Activated naive CD4-positive, alpha-beta T cell treated with anti-CD3 and anti-CD28 coated beads, Interleukin-2, amount 10 ng/mL, durations not matched to agents 7 days and 5 days (primary cell): Measurements from ENCODE around the gene CCDC192.

ENCODE experiments used
- CTCF ChIA-PET: fragments of 350-600 bp; sonication (Branson Sonifier 250); formaldehyde crosslinking; loops from one replicate; lab custom pipeline; 2021; ENCODE audit warnings: antibody characterized with exemption; lab: Charles Lee
- DNase-seq: peaks from one replicate; pipeline ENCODE4 v3.0.0-alpha.2; 2020
- H3K27ac Mint-ChIP-seq: one replicate; pipeline ENCODE4 v1.8.0; 2021; ENCODE audit warnings: mild to moderate bottlenecking, moderate library complexity, mixed read lengths
- H3K27me3 Mint-ChIP-seq: one replicate; pipeline ENCODE4 v1.8.0; 2021; ENCODE audit warnings: mild to moderate bottlenecking, mixed read lengths
- H3K36me3 Mint-ChIP-seq: one replicate; pipeline ENCODE4 v1.8.0; 2021; ENCODE audit warnings: mixed read lengths
- H3K4me1 Mint-ChIP-seq: one replicate; pipeline ENCODE4 v1.8.0; 2021; ENCODE audit warnings: mixed read lengths
- H3K4me3 Mint-ChIP-seq: one replicate; pipeline ENCODE4 v1.8.0; 2021; ENCODE audit warnings: mild to moderate bottlenecking, moderate library complexity, mixed read lengths
- H3K9me3 Mint-ChIP-seq: one replicate; pipeline ENCODE4 v1.8.0; 2021; ENCODE audit warnings: mixed read lengths

Gene CCDC192

DNA sequence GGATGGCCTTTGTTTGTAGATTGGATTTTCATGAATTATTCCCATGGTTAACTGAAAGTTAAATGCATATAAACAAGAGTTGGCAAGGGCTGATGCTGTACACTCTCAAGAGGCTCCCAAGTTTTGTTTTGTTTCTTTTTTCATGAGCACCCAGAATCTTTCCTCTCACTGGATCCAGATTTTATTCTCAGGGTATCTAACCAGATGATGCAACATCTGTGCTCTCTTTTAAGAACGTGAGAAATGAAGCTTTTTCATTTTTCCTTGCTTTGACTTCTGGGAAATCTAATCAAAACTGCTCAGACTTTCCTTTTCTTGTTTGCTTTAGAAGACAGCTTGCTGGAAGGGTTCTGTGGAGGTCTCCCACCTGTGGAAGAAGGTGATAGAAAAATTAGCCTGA is 237.7 kb downstream of the CCDC192 start:
- peaks cover 4% of the 10 kb centered on the region for H3K4me1 Mint-ChIP-seq
- no peak overlapping the region for H3K4me3 Mint-ChIP-seq
- no peaks in the 10 kb centered on the region for H3K9me3 Mint-ChIP-seq
- no peaks in the 10 kb centered on the region for H3K27me3 Mint-ChIP-seq
- H3K27ac Mint-ChIP-seq: no peak overlapping the region
- no peaks in the 10 kb centered on the region for H3K36me3 Mint-ChIP-seq
- no peak for DNase-seq
- CTCF ChIA-PET: no interaction called here

DNA sequence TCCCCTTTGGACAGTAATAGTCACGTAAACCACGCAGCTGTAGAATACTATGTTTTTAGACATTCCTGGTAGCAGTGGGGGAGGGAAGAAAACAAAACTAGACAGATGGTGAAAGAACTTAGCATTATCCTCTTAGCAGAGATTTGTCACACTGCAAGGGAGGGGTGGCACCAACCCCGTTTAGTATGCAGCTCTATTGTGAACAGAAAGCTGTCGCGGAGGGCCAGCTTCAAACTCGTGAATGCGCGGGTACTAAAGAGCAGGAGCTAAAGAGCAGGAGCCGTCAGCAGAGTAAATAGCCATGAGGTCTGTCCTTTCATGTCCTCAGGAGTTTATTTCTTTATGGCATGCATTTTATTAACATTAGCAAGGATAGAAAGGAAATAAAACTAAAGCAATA is 238.5 kb downstream of the CCDC192 start:
- Mint-ChIP-seq H3K36me3 (no peaks in the 10 kb centered on the region), H3K9me3 (no peaks in the 10 kb centered on the region), H3K4me3 (no peak overlapping the region), H3K27ac (no peak overlapping the region), H3K4me1 (peaks cover under 1% of the 10 kb centered on the region), H3K27me3 (no peaks in the 10 kb centered on the region)
- no peak for DNase-seq
- CTCF ChIA-PET: no interaction called here

DNA sequence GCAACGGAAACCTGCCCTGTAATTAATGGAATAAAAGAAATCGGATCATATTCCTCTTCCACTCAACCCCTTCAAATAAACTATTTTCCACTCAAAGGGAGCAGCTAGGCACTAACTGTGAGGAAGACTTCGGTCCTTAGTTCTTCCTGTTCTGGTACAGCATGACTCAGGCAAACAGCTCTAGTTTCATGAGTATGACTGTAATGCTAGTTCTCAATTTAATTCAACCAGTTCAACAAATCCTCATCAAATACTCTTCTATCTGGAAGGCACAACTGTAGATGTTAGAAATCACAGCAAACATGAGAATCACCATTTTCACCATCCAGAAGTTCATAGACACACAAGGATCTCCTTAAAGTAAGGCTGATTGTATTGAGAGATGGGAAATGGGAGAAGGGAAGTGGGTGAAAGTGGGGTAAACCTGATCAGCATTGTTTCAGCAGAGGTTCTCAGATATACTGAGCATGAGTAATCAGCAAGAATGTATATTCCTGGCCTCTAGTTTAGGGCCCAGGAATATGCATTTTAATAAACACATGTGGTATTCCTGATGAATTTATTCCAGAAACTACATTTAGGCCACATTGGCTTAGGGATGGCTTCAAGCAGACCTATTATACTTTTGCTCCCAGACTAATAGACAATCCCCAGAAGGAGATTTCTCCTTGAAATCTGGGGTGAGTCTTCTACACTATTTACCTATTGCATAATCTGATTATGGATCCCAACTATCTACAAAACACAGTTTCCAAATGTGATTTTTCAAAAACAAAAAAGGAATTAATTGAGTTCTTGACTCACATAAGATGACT is 239.3 kb downstream of the CCDC192 start:
- no peak overlapping the region for H3K4me3 Mint-ChIP-seq
- H3K4me1 Mint-ChIP-seq: no peaks in the 10 kb centered on the region
- DNase-seq: no peak
- CTCF ChIA-PET: no interaction called here
- no peaks in the 10 kb centered on the region for H3K9me3 Mint-ChIP-seq
- H3K27me3 Mint-ChIP-seq: no peaks in the 10 kb centered on the region
- H3K36me3 Mint-ChIP-seq: no peaks in the 10 kb centered on the region
- no peak overlapping the region for H3K27ac Mint-ChIP-seq

DNA sequence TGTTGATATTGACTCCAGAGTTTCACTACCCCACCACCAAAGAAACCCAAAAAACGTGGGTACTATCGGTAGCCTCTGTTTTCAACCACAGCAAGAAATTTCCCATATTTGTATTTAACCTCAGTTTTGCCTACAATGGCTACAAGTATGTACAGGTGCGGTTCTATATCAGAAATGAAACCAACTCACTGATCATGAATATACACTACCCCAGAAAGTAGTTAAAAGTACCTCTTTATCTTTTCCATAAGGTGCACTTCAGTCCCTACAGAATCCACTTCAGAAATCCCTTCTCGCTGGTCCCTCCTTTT is 239.8 kb downstream of the CCDC192 start:
- CTCF ChIA-PET: no interaction called here
- Mint-ChIP-seq H3K27me3 (no peaks in the 10 kb centered on the region), H3K4me3 (no peak overlapping the region)

DNA sequence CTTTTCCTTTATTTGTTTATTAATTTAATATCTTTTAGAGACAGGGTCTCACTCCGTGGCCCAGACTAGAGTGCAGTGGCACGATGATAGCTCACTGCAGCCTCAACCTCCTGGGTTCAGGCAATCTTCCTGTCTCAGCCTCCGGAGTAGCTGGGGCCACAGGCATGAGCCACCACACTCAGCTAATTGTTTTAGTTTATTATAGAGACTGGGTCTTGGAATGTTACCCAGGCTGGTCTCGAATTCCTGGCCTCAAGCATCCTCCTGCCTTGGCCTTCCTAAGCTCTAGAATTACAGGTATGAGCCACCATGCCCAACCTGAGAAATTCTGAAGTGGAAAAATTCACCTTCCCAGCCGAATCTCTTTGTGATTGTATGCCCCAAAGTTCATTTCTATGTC is 240.9 kb downstream of the CCDC192 start:
- no peak overlapping the region for H3K27ac Mint-ChIP-seq
- H3K36me3 Mint-ChIP-seq: no peaks in the 10 kb centered on the region
- DNase-seq: no peak
- H3K4me1 Mint-ChIP-seq: no peaks in the 10 kb centered on the region
- no peaks in the 10 kb centered on the region for H3K9me3 Mint-ChIP-seq
- no peaks in the 10 kb centered on the region for H3K27me3 Mint-ChIP-seq
- H3K4me3 Mint-ChIP-seq: no peak overlapping the region
- CTCF ChIA-PET: no interaction called here

More for the DNA sequence above, 239.8 kb downstream of the CCDC192 start:
- no peak for DNase-seq
- no peaks in the 10 kb centered on the region for H3K9me3 Mint-ChIP-seq
- H3K4me1 Mint-ChIP-seq: no peaks in the 10 kb centered on the region
- H3K36me3 Mint-ChIP-seq: no peaks in the 10 kb centered on the region
- no peak overlapping the region for H3K27ac Mint-ChIP-seq

DNA sequence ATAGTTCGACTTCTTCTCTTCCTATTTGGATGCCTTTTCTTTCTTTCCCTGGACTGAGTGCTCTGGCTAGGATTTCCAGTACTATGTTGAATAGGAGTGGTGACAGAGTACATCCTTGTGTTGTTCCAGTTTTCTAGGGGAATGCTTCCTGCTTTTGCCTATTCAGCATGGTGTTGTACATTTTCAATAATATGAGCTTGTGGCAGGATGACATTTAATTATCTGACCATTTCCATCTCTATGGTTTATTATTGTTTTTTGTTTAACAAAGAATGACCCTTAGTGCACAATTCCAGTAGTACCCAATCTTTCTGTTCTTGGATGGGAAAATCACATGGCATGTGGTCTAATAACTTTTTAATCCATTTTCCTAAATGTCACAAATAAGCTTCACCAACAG is 244.8 kb downstream of the CCDC192 start:
- CTCF ChIA-PET: interaction anchor here (1.0 kb wide), 1 partner anchor 13 kb away, joined by 3 read pairs; no protein-coding TSS in a partner anchor
- no peak for DNase-seq
- Mint-ChIP-seq H3K9me3 (no peaks in the 10 kb centered on the region), H3K36me3 (no peaks in the 10 kb centered on the region), H3K27ac (no peak overlapping the region), H3K4me1 (no peaks in the 10 kb centered on the region), H3K4me3 (no peak overlapping the region), H3K27me3 (no peaks in the 10 kb centered on the region)

DNA sequence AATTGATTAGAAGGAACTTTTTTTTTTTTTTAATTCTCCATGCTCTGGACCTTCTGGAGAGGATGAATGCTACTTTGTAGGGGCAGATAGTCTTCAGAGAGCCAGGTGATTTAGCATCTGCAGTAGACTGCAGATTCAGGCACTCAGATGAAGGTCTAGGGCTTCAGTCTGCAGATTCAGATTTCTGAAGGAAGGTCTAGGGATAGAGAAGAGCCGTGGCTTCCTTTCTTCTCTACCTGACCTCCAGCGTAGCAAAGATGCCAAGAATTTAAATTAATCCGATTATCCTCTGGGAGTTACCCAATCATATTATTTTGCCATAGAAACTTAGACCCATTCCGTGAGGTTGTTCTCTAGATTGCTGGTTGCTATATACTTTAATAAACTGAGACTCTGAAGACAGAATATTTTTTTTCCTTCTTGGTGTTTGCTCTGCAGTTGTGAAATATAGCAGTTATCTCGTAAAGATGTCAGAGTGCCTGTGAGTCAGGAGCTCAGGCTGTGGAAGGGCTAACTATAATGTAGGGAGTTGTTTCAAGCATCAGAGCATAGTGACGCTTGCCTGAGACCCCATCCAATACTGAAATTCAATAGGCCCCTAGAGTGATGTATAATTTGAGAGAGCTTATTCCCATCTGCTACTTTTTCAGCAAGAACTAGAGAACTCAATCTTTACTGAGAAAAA is 247.7 kb downstream of the CCDC192 start:
- H3K27ac Mint-ChIP-seq: no peak overlapping the region
- no peak for DNase-seq
- no peaks in the 10 kb centered on the region for H3K4me1 Mint-ChIP-seq
- no peaks in the 10 kb centered on the region for H3K9me3 Mint-ChIP-seq
- no peaks in the 10 kb centered on the region for H3K27me3 Mint-ChIP-seq
- no peaks in the 10 kb centered on the region for H3K36me3 Mint-ChIP-seq
- no peak overlapping the region for H3K4me3 Mint-ChIP-seq
- CTCF ChIA-PET: no interaction called here

DNA sequence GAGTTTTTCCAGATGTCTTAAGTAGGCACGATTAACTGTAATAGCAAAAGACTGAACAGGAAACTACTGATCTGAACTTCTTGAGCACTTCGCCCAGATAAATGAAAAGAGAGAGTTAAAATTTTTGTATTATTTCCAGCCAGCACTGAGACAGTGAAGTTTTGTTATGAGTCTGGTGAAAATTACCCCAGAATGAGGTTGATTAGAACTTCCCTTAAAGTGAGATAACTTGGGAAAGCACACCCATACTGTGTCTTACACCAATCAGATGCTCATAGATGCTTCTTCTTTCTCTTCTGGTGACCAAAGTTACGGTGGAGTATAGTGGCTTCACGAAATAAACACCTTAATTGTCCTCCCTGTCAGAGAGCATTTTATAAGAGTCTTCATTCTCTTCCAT is 248.6 kb downstream of the CCDC192 start:
- CTCF ChIA-PET: no interaction called here
- H3K27ac Mint-ChIP-seq: no peak overlapping the region
- no peaks in the 10 kb centered on the region for H3K9me3 Mint-ChIP-seq
- H3K36me3 Mint-ChIP-seq: no peaks in the 10 kb centered on the region
- H3K27me3 Mint-ChIP-seq: no peaks in the 10 kb centered on the region
- no peaks in the 10 kb centered on the region for H3K4me1 Mint-ChIP-seq
- H3K4me3 Mint-ChIP-seq: no peak overlapping the region
- no peak for DNase-seq

DNA sequence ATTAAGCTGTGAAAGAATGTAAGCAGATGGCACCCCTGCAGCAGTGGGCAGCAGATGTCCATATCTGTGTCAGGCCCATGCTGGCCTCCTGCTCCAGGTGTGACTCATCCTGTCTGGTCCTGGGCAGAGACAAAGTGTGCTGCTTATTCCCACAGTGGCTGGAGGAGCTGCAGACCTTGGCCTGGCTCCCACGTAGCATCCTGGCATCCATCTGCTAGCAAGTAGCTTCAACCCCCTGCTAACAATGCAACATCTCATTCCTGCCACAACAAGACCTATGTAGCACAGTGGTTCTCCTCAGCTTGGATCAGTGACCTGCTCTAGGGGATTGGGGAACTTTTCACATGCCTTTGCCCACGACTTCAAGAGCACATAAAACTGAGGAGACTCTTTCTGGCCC is 254.0 kb downstream of the CCDC192 start:
- Mint-ChIP-seq H3K9me3 (no peaks in the 10 kb centered on the region), H3K27me3 (no peaks in the 10 kb centered on the region), H3K27ac (no peak overlapping the region), H3K36me3 (no peaks in the 10 kb centered on the region), H3K4me3 (no peak overlapping the region), H3K4me1 (peaks cover 2% of the 10 kb centered on the region)
- CTCF ChIA-PET: no interaction called here
- DNase-seq: no peak

DNA sequence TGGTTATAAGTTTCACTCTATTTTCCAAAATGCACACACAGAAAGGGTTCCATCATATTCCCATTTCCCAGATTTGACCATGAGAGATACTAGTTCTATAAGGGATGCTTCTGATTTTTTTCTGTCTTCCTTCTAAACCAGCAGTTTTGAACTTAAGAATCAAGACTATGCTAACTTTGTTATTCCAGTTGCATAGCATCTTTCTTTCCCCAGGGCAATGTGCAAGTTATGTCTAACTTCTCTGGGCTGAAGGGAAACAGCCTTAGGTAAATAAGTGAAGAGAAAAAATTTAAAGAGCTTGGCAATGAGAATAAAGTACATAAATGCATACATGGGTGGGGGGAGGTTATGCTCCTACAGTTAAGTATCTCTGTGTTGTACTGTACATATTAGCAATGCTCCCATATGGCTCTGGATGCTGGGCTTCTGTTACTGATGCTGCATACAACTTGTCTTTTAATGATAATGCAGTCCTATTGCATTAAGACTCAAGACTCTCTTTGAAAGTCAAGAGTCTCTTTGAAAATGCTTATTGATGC is 254.6 kb downstream of the CCDC192 start:
- peaks cover 2% of the 10 kb centered on the region for H3K4me1 Mint-ChIP-seq
- H3K27me3 Mint-ChIP-seq: no peaks in the 10 kb centered on the region
- H3K27ac Mint-ChIP-seq: no peak overlapping the region
- CTCF ChIA-PET: no interaction called here
- no peaks in the 10 kb centered on the region for H3K36me3 Mint-ChIP-seq
- no peak overlapping the region for H3K4me3 Mint-ChIP-seq
- DNase-seq: no peak
- no peaks in the 10 kb centered on the region for H3K9me3 Mint-ChIP-seq

DNA sequence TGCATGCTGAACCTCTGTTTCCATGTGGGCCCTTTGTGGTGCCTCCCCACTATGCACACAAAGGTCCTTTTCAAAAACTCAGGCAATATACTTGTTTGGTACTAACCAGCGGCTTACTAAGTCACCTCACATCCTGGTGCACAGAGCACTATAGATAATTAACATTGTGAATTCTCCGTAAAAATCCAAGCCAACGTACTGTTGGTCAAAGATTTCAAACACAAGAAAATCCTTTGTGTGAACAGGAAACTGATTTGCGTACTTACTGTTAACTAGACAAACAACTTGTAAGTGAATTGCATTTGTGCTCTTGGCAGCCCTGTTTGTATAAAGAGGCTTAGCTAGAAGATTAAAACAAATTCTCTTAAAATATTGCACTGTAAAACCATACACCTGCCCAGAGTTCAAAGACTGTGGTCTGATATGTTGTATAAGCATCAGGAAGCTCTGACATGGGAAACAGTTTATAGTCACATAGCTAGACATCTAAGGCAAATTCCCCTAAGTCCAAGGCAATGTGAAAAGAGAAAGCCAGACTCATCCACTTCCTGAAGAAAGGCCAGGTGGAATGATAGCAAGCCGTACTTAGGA is 255.3 kb downstream of the CCDC192 start:
- Mint-ChIP-seq H3K4me3 (no peak overlapping the region), H3K36me3 (no peaks in the 10 kb centered on the region), H3K9me3 (no peaks in the 10 kb centered on the region), H3K27me3 (no peaks in the 10 kb centered on the region), H3K4me1 (peaks cover 2% of the 10 kb centered on the region), H3K27ac (no peak overlapping the region)
- CTCF ChIA-PET: no interaction called here
- no peak for DNase-seq

DNA sequence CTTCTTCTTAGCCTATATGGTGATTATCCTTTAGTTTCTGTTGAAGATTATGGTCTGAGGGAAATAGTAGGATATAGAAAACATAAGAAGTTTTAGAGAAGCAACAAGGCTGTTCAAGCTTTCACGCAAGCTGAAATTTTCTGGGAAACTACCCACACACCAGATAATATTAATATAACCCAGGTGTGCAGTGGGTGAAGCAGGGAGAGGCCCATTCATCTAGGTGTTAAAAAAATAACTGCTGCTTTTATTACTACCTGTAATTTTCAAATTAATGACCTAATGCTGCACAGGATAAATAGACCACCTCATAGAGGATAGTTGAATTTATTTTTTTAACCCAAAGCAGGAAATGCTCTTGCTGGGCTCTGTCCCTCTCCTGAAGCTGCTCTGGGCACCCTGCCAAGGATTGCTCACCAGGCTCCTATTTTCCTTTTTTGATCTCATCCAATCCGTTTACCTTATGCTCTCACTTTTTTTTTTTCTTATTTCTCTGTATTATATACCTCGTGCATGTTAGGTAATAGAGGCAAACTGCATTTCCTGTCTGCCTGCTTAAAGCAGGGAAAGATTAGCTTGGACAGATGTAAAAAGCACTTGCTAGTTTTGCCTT is 256.1 kb downstream of the CCDC192 start:
- no peak for DNase-seq

DNA sequence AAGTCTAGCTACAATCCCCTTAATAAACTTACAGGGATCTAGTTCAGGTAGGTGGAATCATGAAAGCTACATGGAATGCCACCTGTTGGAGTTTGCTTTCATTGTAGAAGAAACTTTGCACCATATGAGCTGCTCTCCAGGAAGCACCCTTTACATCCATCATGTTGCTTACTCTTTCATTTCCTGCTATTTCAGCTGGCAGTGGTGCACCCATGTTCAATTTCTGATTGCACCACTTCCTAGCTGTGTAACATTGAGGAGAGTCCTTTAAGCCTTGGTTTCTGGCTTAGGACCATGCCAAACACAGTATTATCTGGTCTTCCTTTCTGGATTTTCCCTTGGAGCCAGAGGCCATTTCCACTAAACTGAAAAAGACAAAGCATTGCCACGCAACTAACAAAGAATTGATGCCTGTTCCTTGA is 257.1 kb downstream of the CCDC192 start:
- no peaks in the 10 kb centered on the region for H3K36me3 Mint-ChIP-seq
- CTCF ChIA-PET: no interaction called here
- H3K4me3 Mint-ChIP-seq: no peak overlapping the region
- H3K4me1 Mint-ChIP-seq: peaks cover 2% of the 10 kb centered on the region
- no peak overlapping the region for H3K27ac Mint-ChIP-seq
- DNase-seq: no peak
- H3K27me3 Mint-ChIP-seq: no peaks in the 10 kb centered on the region
- H3K9me3 Mint-ChIP-seq: no peaks in the 10 kb centered on the region

More for the DNA sequence above, 256.1 kb downstream of the CCDC192 start:
- Mint-ChIP-seq H3K27ac (no peak overlapping the region), H3K9me3 (no peaks in the 10 kb centered on the region), H3K36me3 (no peaks in the 10 kb centered on the region), H3K4me1 (peaks cover 2% of the 10 kb centered on the region), H3K27me3 (no peaks in the 10 kb centered on the region), H3K4me3 (no peak overlapping the region)
- CTCF ChIA-PET: interaction anchor here (0.6 kb wide), 1 partner anchor 257 kb away, joined by 3 read pairs; no protein-coding TSS in a partner anchor

DNA sequence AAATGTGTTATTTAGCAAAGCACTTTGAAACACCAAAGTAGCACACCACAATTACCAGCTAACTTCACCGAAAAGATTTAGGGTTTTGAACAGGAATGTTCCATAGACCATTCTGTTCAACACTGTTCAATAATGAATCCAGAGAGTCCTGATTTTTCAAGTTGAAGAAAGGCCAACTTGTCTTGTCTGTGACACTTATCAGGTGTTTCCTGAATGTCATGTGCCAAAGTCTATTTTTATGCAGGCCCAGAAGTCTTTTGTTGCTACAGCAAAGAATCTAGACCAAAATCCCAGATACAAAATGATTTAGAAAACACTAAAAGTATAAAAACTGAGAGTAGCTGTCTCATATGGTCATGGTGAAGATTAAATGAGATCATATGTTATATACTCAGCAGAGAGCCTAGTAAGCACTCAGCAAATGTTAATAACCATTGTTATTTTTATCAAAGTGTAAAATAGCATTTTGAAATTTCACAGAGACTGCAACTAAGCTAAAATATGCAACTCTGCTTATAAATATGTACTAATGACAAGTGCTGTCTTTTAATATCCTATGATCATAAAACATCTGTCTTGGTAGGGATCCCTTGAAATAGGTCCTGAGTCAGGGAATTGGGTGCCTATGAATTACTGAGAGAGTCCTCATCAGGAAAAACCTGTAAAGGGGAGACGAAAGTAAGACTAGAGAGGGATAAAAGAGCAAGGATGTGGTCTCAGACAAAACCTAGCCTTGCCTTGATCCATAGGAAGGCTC is 258.0 kb downstream of the CCDC192 start:
- Mint-ChIP-seq H3K9me3 (no peaks in the 10 kb centered on the region), H3K27me3 (no peaks in the 10 kb centered on the region), H3K4me3 (no peak overlapping the region), H3K27ac (no peak overlapping the region), H3K4me1 (peaks cover 2% of the 10 kb centered on the region), H3K36me3 (peaks cover 3% of the 10 kb centered on the region)
- CTCF ChIA-PET: no interaction called here
- no peak for DNase-seq
